Activated T-helper 1 cell treated with anti-CD3 and anti-CD28 coated beads, Interleukin-12 subunit alpha, Interleukin-12 subunit beta, Interleukin-2, Interleukin-4 antibody, amounts not matched to agents 30 ng/mL and 10 ng/mL and 1 ng/mL, durations not matched to agents 14 hours and 24 hours and 36 hours (primary cell): ENCODE measurements around the gene BMP3. TPM values are rescaled to one million over a fixed set of nuclear protein-coding genes. Genes with fewer than 3 reads are reported as not detected.

Source experiments
- DNase-seq: peaks from one replicate; pipeline ENCODE4 v3.0.0; 2021; ENCODE audit warnings: low spot score
- H3K27ac Mint-ChIP-seq: one replicate; pipeline ENCODE4 v1.8.0; 2021; ENCODE audit warnings: mild to moderate bottlenecking, mixed read lengths
- H3K27me3 Mint-ChIP-seq: one replicate; pipeline ENCODE4 v1.8.0; 2022; ENCODE audit warnings: mild to moderate bottlenecking, moderate library complexity, mixed read lengths; ENCODE audit not compliant: insufficient read depth
- H3K36me3 Mint-ChIP-seq: one replicate; pipeline ENCODE4 v1.8.0; 2021; ENCODE audit warnings: low read depth, mixed read lengths
- H3K4me1 Mint-ChIP-seq: one replicate; pipeline ENCODE4 v1.8.0; 2021; ENCODE audit warnings: low read depth, mixed read lengths
- H3K4me3 Mint-ChIP-seq: one replicate; pipeline ENCODE4 v1.8.0; 2021; ENCODE audit warnings: mild to moderate bottlenecking, moderate library complexity, mixed read lengths
- H3K9me3 Mint-ChIP-seq: one replicate; pipeline ENCODE4 v1.8.0; 2021; ENCODE audit warnings: mixed read lengths
- intact Hi-C: fragments of 100-400 bp; cut with micrococcal nuclease; formaldehyde crosslinking; loops from one replicate; pipeline ENCODE4 v1.15.1; 2024
- total RNA-seq: library from RNA; stranded (reverse); gene quantifications from 2 replicates; pipeline ENCODE4 v1.2.3, GENCODE V29; 2022

Gene BMP3
- total RNA-seq, 1 donor from 2014 or later: not detected

DNA sequence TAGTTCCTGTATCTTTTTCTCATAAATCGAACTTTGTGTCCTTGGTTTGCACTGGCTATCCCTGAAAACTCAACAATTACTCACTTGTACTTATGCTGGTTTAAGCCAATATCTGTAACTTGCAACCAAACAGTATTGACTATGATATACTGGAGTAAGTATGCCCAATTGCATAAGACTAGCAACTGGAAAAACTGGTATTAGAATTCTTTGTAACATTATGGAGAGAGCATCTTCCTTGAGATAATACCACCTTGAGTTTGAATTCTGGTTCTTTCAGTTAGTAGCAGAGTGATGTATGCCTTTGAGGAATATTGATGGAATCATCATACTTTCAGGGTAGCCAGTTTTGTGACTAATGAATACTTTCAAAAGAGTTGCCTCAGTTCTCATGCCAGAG is 28.1 kb downstream of the BMP3 start:
- Mint-ChIP-seq H3K4me1 (no peaks in the 10 kb centered on the region), H3K27me3 (peaks cover 5% of the 10 kb centered on the region), H3K27ac (no peak overlapping the region), H3K4me3 (no peak overlapping the region), H3K36me3 (no peaks in the 10 kb centered on the region), H3K9me3 (no peaks in the 10 kb centered on the region)
- intact Hi-C loops: no loop called here
- DNase-seq: no peak

- Mint-ChIP-seq H3K27ac (no peak overlapping the region), H3K4me3 (no peak overlapping the region), H3K4me1 (no peaks in the 10 kb centered on the region), H3K9me3 (no peaks in the 10 kb centered on the region), H3K27me3 (peaks cover 5% of the 10 kb centered on the region), H3K36me3 (no peaks in the 10 kb centered on the region)
- intact Hi-C loops: loop anchor here (5.0 to 10.0 kb wide), 2 partner anchors 204 to 1138 kb away; no protein-coding TSS in a partner anchor
- DNase-seq: no peak
These were observed 30.3 kb downstream of the BMP3 start for GRCh38 chr4:81060587-81061343.

GRCh38 chr4:81061344-81061730 is 30.8 kb downstream of the BMP3 start:
- Mint-ChIP-seq H3K27me3 (peaks cover 5% of the 10 kb centered on the region), H3K4me1 (no peaks in the 10 kb centered on the region), H3K4me3 (no peak overlapping the region), H3K9me3 (no peaks in the 10 kb centered on the region), H3K36me3 (no peaks in the 10 kb centered on the region), H3K27ac (no peak overlapping the region)
- intact Hi-C loops: loop anchor here (5.0 to 10.0 kb wide), 2 partner anchors 203 to 1139 kb away; no protein-coding TSS in a partner anchor
- DNase-seq: no peak

- no peak for DNase-seq
- Mint-ChIP-seq H3K27me3 (peaks cover 3% of the 10 kb centered on the region), H3K4me3 (no peak overlapping the region), H3K36me3 (no peaks in the 10 kb centered on the region), H3K4me1 (no peaks in the 10 kb centered on the region), H3K9me3 (no peaks in the 10 kb centered on the region), H3K27ac (no peak overlapping the region)
- intact Hi-C loops: loop anchor here (5.0 to 10.0 kb wide), 2 partner anchors 203 to 1140 kb away; no protein-coding TSS in a partner anchor
These were observed 31.5 kb downstream of the BMP3 start for GRCh38 chr4:81062001-81062400.

GRCh38 chr4:81065446-81065845 is 34.9 kb downstream of the BMP3 start:
- Mint-ChIP-seq H3K9me3 (no peaks in the 10 kb centered on the region), H3K36me3 (no peaks in the 10 kb centered on the region), H3K27ac (no peak overlapping the region), H3K27me3 (no peaks in the 10 kb centered on the region), H3K4me1 (no peaks in the 10 kb centered on the region), H3K4me3 (no peak overlapping the region)
- intact Hi-C loops: loop anchor here (10.0 kb wide), 1 partner anchor 199 kb away; no protein-coding TSS in a partner anchor
- no peak for DNase-seq

GRCh38 chr4:81069706-81070331 is 39.3 kb downstream of the BMP3 start:
- Mint-ChIP-seq H3K4me1 (no peaks in the 10 kb centered on the region), H3K4me3 (no peak overlapping the region), H3K36me3 (no peaks in the 10 kb centered on the region), H3K27ac (no peak overlapping the region), H3K27me3 (peaks cover 2% of the 10 kb centered on the region), H3K9me3 (no peaks in the 10 kb centered on the region)
- intact Hi-C loops: loop anchor here (1.0 to 10.0 kb wide), 2 partner anchors 195 to 281 kb away; no protein-coding TSS in a partner anchor
- DNase-seq: peak; percentile 40

DNA sequence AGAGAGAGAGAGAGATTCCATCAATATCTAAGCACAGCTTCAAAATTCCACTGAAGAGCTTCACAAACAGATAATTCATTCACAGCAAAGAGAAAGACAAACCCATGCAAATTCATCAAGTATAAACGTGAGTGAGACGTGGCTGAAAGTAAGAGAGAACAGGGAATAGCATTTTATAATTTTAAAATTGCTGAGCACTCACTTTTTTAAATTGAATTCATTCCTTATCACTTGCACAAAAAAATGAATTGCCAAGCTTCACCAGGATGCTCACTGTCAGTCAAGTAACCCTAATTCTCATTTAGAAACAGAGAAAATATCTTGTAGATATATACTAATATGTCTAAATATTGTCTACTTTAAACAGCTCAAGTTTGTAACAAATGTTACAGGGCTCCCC is 40.5 kb downstream of the BMP3 start:
- DNase-seq: no peak
- H3K4me3 Mint-ChIP-seq: no peak overlapping the region
- H3K4me1 Mint-ChIP-seq: no peaks in the 10 kb centered on the region

DNA sequence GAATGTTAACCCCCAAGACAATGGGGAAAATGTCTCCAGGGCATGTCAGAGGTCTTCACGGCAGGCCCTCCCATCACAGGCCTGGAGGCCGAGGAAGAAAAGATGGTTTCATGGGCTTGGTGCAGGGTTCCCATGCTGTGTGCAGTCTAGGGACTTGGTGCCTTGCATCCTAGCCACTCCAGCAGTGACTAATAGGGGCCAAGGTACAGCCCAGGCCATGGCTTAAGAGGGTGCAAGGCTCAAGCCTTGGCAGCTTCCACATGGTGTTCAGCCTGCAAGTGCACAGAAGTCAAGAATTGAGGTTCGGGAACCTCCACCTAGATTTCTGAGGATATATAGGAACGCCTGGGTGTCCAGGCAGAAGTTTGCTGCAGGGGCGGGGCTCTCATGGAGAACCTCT is 50.6 kb downstream of the BMP3 start:
- no peaks in the 10 kb centered on the region for H3K4me1 Mint-ChIP-seq
- H3K27me3 Mint-ChIP-seq: peaks cover 5% of the 10 kb centered on the region
- intact Hi-C loops: no loop called here
- no peak overlapping the region for H3K27ac Mint-ChIP-seq
- H3K36me3 Mint-ChIP-seq: no peaks in the 10 kb centered on the region
- no peak for DNase-seq
- H3K4me3 Mint-ChIP-seq: no peak overlapping the region
- H3K9me3 Mint-ChIP-seq: peaks cover 2% of the 10 kb centered on the region

More for the DNA sequence above, 40.5 kb downstream of the BMP3 start:
- H3K9me3 Mint-ChIP-seq: no peaks in the 10 kb centered on the region
- intact Hi-C loops: no loop called here
- no peaks in the 10 kb centered on the region for H3K36me3 Mint-ChIP-seq
- H3K27me3 Mint-ChIP-seq: peaks cover 4% of the 10 kb centered on the region
- no peak overlapping the region for H3K27ac Mint-ChIP-seq

- Mint-ChIP-seq H3K36me3 (no peaks in the 10 kb centered on the region), H3K27ac (no peak overlapping the region), H3K4me1 (no peaks in the 10 kb centered on the region), H3K9me3 (peaks cover 2% of the 10 kb centered on the region), H3K27me3 (no peaks in the 10 kb centered on the region), H3K4me3 (no peak overlapping the region)
- intact Hi-C loops: no loop called here
- no peak for DNase-seq
These were observed 53.5 kb downstream of the BMP3 start for GRCh38 chr4:81084029-81084428.

DNA sequence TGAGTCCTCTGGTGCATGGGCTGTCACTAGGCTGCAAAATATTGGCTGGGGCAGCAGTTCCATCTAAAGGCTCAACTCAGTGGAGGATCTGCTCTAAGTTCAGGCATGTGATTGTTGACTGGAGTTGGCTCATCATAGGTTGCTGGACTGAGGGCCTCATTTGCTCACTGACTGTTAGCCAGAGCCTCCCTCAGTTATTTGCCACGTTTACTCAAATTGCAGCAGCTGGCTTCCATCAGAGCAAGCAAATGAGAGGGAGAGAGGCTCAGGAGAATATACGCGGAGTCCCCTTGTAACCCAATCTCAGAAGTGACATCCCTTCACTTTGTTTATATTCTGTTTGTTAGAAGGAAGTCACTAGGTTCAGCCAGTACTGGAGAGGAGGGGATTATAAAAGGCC is 54.1 kb downstream of the BMP3 start:
- peaks cover 2% of the 10 kb centered on the region for H3K9me3 Mint-ChIP-seq
- H3K4me3 Mint-ChIP-seq: no peak overlapping the region
- H3K36me3 Mint-ChIP-seq: no peaks in the 10 kb centered on the region
- H3K27me3 Mint-ChIP-seq: no peaks in the 10 kb centered on the region
- H3K27ac Mint-ChIP-seq: no peak overlapping the region
- DNase-seq: no peak
- H3K4me1 Mint-ChIP-seq: no peaks in the 10 kb centered on the region
- intact Hi-C loops: no loop called here

DNA sequence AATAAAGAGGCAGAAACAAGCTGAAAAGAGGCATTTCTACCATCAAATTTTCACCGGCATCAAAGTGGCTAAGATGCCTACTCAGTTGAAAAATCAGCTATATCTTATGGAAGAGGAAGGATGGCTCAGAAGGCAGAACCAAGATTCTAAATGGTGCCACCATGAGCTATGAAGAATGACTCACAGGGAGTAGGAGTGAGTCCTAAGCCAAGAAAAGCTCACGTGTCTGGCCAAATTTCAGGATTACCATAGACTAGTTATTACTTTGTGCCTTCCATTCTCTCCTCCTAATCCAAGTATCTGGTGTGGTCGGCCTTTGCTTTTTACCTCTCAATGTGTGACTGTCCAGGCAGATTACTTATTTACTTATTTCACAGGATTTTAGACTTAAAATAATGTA is 54.8 kb downstream of the BMP3 start:
- intact Hi-C loops: no loop called here
- Mint-ChIP-seq H3K36me3 (no peaks in the 10 kb centered on the region), H3K27ac (no peak overlapping the region), H3K4me1 (no peaks in the 10 kb centered on the region), H3K27me3 (no peaks in the 10 kb centered on the region), H3K4me3 (no peak overlapping the region), H3K9me3 (peaks cover 2% of the 10 kb centered on the region)
- DNase-seq: no peak

GRCh38 chr4:81085979-81086378 is 55.5 kb downstream of the BMP3 start:
- H3K4me3 Mint-ChIP-seq: no peak overlapping the region
- no peaks in the 10 kb centered on the region for H3K27me3 Mint-ChIP-seq
- peaks cover 2% of the 10 kb centered on the region for H3K9me3 Mint-ChIP-seq
- H3K4me1 Mint-ChIP-seq: no peaks in the 10 kb centered on the region
- H3K27ac Mint-ChIP-seq: no peak overlapping the region
- intact Hi-C loops: no loop called here
- H3K36me3 Mint-ChIP-seq: no peaks in the 10 kb centered on the region
- DNase-seq: no peak

- no peak for DNase-seq
- intact Hi-C loops: no loop called here
- H3K27ac Mint-ChIP-seq: no peak overlapping the region
- no peak overlapping the region for H3K4me3 Mint-ChIP-seq
- no peaks in the 10 kb centered on the region for H3K36me3 Mint-ChIP-seq
- no peaks in the 10 kb centered on the region for H3K9me3 Mint-ChIP-seq
- no peaks in the 10 kb centered on the region for H3K27me3 Mint-ChIP-seq
- no peaks in the 10 kb centered on the region for H3K4me1 Mint-ChIP-seq
These were observed 63.4 kb downstream of the BMP3 start for GRCh38 chr4:81093720-81094401.
